Upper lobe of left lung (tissue), 6 donors: Measurements from ENCODE around the gene CFAP68. TPM values are rescaled to one million over a fixed set of nuclear protein-coding genes. Genes with fewer than 3 reads are reported as not detected.

Experiments used
- ATAC-seq, 2 donors: fragments of 200-7000 bp; cut with Tn5 transposase; one replicate each; pipeline ENCODE4 v1.9.1; 2022; ENCODE audit warnings: mild to moderate bottlenecking in 2 of 2, moderate library complexity in 2 of 2; ENCODE audit not compliant: low FRiP score in 2 of 2
- DNase-seq, 2 donors: peaks; one replicate each; pipeline ENCODE4 v3.0.0-alpha.2; 2019 to 2020
- H3K27ac ChIP-seq, 4 donors: fragments of 200-600 bp; sonication (generic); one replicate each; pipeline ENCODE4 v1.5.1; 2016 to 2019
- H3K27me3 ChIP-seq, 4 donors: fragments of 200-600 bp; sonication (generic); one replicate each; pipeline ENCODE4 v1.5.1; 2017 to 2019
- H3K36me3 ChIP-seq, 4 donors: fragments of 200-600 bp; sonication (generic); one replicate each; pipeline ENCODE4 v1.5.1; 2016 to 2019
- H3K4me1 ChIP-seq, 4 donors: fragments of 200-600 bp; sonication (generic); one replicate each; pipeline ENCODE4 v1.5.1; 2018 to 2019
- H3K4me3 ChIP-seq, 4 donors: fragments of 200-600 bp; sonication (generic); one replicate each; pipeline ENCODE4 v1.5.1; 2017 to 2019; ENCODE audit warnings: mild to moderate bottlenecking in 2 of 4, moderate library complexity in 1 of 4
- H3K9me3 ChIP-seq, 4 donors: fragments of 200-600 bp; sonication (generic); one replicate each; pipeline ENCODE4 v1.5.1; 2018 to 2019
- CTCF ChIP-seq, 6 experiments: fragments of 450-650 bp in 4 of 6; fragments of 200-600 bp in 2 of 6; sonication (generic) in 2 of 6; IDR thresholded peaks; one replicate each; pipeline ENCODE4 v1.5.1; 2016 to 2019; ENCODE audit warnings: antibody characterized with exemption in 6 of 6
- EP300 ChIP-seq, 4 donors: sonication (generic); formaldehyde crosslinking; IDR thresholded peaks; one replicate each; pipeline ENCODE4 v1.5.1; 2017; ENCODE audit warnings: antibody characterized with exemption in 4 of 4, control low read depth in 2 of 4
- POLR2A ChIP-seq, 4 donors: fragments of 450-650 bp; IDR thresholded peaks; one replicate each; pipeline ENCODE4 v1.5.1; 2016 to 2017; ENCODE audit warnings: antibody characterized with exemption in 4 of 4, mild to moderate bottlenecking in 2 of 4
- POLR2AphosphoS5 ChIP-seq, 2 donors: sonication (generic); formaldehyde crosslinking; IDR thresholded peaks; one replicate each; pipeline ENCODE4 v1.5.1; 2017; ENCODE audit warnings: antibody characterized with exemption in 2 of 2
- WGBS, 2 donors: methylation state at CpG; one replicate each; pipeline ENCODE4 v1.1.5; 2017 to 2018; 5-methylcytosine and 5-hydroxymethylcytosine counted together
- total RNA-seq, 6 donors: library from RNA; depleted of rRNA in 4 of 6; stranded (reverse); fragments of >200 nt in 4 of 6; gene quantifications; one replicate each; pipeline versions ENCODE4 v1.1.0 to v1.2.1, GENCODE V29; 2016 to 2021
- donor health status: DM: no; HTN: no; CAD: no; lungs with moderate emphysema.
- donor health status: DM: no; HTN: yes; CAD: no; lungs with severe emphysema.

CFAP68 gene
- total RNA-seq, 6 donors from 2014 or later: 2.1 to 29.4 (median 19.5) TPM

GRCh38 chr11:111923351-111923788 lies 44.0 kb downstream of the CFAP68 start:
- WGBS, 2 donors: 28 to 35% methylated on average over 5 of the region's 5 CpGs
- Histone ChIP-seq H3K27me3 (no peaks in the 10 kb centered on the region), H3K9me3 (no peaks in the 10 kb centered on the region), H3K4me1 (peaks cover 19 to 39% (median 33%) of the 10 kb centered on the region in 4 donors), H3K4me3 (no peak overlapping the region), H3K27ac (peak overlapping the region; percentile 74 to 90 (median 82)), H3K36me3 (no peaks in the 10 kb centered on the region)
- ATAC-seq (peak in 1 of 2 donors; percentile 2), DNase-seq (no peak)
- TF ChIP-seq CTCF (IDR thresholded peaks at IDR 0.05): no peak
- no peak for TF ChIP-seq EP300 (IDR thresholded peaks at IDR 0.05)
- TF ChIP-seq POLR2AphosphoS5 (IDR thresholded peaks at IDR 0.05): no peak
- TF ChIP-seq POLR2A (IDR thresholded peaks at IDR 0.05): no peak

DNA sequence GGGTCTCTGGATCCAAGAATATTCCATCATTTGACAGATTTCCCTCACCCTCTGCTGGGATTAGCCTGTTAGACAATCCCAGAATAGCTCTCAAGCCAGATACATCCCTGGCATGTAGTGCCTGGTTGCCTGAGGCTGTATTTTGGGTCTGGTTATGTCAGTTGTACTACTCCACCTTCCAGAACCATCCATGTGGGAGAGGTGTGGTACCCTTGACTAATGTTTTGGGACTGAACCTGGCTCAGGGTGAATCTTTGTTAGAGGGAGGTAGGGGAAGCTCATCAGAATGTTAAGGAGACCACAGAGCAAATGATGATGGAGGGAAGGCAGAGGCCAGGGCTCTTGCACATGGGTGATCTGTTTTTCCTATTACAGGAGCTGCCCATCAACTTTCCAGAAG lies 44.6 kb downstream of the CFAP68 start:
- TF ChIP-seq EP300 (IDR thresholded peaks at IDR 0.05) (no peak), POLR2AphosphoS5 (IDR thresholded peaks at IDR 0.05) (no peak), CTCF (IDR thresholded peaks at IDR 0.05) (no peak), POLR2A (IDR thresholded peaks at IDR 0.05) (no peak)
- DNase-seq (no peak), ATAC-seq (no peak)
- no peaks in the 10 kb centered on the region for H3K9me3 ChIP-seq
- no peaks in the 10 kb centered on the region for H3K36me3 ChIP-seq
- peak overlapping the region; percentile 74 to 90 (median 82) for H3K27ac ChIP-seq
- no peaks in the 10 kb centered on the region for H3K27me3 ChIP-seq
- H3K4me1 ChIP-seq: peaks cover 19 to 39% (median 33%) of the 10 kb centered on the region in 4 donors
- H3K4me3 ChIP-seq: no peak overlapping the region

DNA sequence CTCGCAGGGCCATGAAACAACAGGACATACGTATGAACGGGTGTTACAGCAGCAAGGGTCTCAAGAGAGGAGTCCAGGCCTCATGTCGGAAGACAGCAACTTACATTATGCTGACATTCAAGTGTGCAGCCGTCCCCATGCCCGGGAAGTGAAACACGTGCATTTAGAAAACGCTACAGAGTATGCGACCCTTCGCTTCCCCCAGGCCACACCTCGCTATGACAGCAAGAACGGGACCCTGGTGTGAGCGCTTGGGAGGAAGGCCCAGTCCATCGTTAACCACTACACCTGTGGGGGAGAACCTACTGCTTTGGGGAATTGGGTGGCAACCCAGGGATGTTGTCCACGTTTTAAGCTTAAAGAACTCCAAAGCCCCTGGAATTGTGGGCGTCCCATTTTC lies 46.6 kb downstream of the CFAP68 start:
- ATAC-seq (no peak), DNase-seq (no peak)
- Histone ChIP-seq H3K36me3 (no peaks in the 10 kb centered on the region), H3K9me3 (no peaks in the 10 kb centered on the region), H3K4me1 (peaks cover 19 to 38% (median 30%) of the 10 kb centered on the region in 4 donors), H3K27ac (peak overlapping the region; percentile 80 to 90 (median 86)), H3K4me3 (no peak overlapping the region), H3K27me3 (no peaks in the 10 kb centered on the region)
- WGBS, 2 donors: 95 to 96% methylated on average over 16 of the region's 16 CpGs
- no peak for TF ChIP-seq POLR2AphosphoS5 (IDR thresholded peaks at IDR 0.05)
- TF ChIP-seq POLR2A (IDR thresholded peaks at IDR 0.05): no peak
- no peak for TF ChIP-seq CTCF (IDR thresholded peaks at IDR 0.05)
- no peak for TF ChIP-seq EP300 (IDR thresholded peaks at IDR 0.05)

DNA sequence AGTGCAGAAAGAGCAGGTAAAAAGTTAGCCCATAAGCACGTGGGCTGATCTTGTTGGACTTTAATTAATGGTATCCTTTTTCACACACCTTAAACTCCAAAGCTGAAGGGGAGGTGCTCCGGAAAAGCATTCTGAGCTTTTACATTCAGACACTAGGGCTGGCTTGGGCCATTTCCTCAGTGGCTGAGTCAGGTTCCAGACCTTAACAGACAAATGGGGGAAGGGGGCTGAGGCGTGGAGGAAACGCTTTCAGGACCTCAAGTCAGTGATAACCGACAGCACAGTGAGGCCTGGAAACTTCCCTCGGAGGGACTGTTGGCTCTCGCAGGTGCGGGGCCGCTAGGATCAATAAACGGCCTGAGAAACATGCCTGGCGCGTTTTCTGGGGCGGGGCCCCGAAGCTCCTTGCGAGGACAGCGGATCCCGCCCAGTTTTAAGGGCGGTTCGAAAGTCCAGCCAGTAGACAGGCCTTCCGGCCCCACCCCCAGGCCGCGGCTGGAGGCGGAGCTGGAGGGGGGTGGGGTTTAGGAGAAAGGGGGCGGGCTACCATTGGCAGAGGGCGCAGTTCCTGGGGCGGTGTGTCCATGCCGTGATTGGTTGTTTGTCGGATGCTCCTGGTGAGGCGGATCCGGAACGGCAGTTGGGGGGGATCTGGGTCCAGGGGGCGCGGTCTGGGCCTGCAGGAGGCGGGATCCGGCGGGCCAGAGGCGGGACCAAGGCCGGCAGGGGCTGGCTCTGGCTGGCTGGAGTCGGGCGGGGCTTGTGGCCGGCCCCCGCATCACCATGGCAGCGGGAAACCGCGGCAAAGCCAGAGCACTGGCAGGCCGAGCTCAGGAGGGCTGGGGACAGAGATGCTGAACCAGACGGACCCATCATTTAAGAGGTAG lies 47.4 kb downstream of the CFAP68 start:
- peaks cover 19 to 41% (median 30%) of the 10 kb centered on the region in 4 donors for H3K4me1 ChIP-seq
- peak overlapping the region; percentile 9 to 55 (median 45) for H3K4me3 ChIP-seq
- no peaks in the 10 kb centered on the region for H3K9me3 ChIP-seq
- no peaks in the 10 kb centered on the region for H3K36me3 ChIP-seq
- DNase-seq: peak; percentile 98 to 99
- no peaks in the 10 kb centered on the region for H3K27me3 ChIP-seq
- 1% methylated on average over 15 to 39 of the region's 47 CpGs for WGBS, 2 donors
- peak; percentile 97 to 99 for ATAC-seq
- peak overlapping the region; percentile 80 to 90 (median 86) for H3K27ac ChIP-seq
- TF ChIP-seq POLR2A (IDR thresholded peaks at IDR 0.05) (peak in 1 of 4 donors; percentile 57), EP300 (IDR thresholded peaks at IDR 0.05) (no peak), POLR2AphosphoS5 (IDR thresholded peaks at IDR 0.05) (peak; percentile 41 to 69), CTCF (IDR thresholded peaks at IDR 0.05) (peak in 2 of 6 experiments; percentile 32 to 44)
